GM12873 (cell line): ENCODE results near the gene MIEF1.
A peak's percentile ranks its signal among the peaks of the same experiment; 100 is the strongest.

ENCODE experiments used
- TF ChIP-seq, protein P1 (sequence below): IDR thresholded peaks from 2 replicates; pipeline ENCODE4 v1.5.1; 2012; ENCODE audit warnings: low read depth, mild to moderate bottlenecking, moderate library complexity, low read length, control low read depth; ENCODE audit not compliant: insufficient read depth; ENCODE audit errors: missing control alignments

The MIEF1 gene

DNA sequence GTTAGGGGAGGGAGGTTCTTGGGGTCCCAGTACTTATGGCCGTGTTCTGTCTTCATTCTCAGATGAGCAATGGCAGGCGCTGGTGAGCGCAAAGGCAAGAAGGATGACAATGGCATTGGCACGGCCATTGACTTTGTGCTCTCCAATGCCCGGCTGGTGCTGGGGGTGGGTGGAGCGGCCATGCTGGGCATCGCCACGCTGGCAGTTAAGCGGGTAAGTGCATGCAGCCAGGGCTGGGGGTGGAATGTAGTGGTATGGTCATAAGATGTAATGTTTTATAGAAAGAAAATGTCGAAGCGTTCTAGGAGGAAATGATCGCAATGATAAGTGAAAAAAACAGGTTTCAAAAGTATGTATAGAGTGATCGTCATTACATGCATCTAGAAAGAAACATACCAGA lies 9.1 kb downstream of the MIEF1 start:
- TF ChIP-seq, protein P1, sequence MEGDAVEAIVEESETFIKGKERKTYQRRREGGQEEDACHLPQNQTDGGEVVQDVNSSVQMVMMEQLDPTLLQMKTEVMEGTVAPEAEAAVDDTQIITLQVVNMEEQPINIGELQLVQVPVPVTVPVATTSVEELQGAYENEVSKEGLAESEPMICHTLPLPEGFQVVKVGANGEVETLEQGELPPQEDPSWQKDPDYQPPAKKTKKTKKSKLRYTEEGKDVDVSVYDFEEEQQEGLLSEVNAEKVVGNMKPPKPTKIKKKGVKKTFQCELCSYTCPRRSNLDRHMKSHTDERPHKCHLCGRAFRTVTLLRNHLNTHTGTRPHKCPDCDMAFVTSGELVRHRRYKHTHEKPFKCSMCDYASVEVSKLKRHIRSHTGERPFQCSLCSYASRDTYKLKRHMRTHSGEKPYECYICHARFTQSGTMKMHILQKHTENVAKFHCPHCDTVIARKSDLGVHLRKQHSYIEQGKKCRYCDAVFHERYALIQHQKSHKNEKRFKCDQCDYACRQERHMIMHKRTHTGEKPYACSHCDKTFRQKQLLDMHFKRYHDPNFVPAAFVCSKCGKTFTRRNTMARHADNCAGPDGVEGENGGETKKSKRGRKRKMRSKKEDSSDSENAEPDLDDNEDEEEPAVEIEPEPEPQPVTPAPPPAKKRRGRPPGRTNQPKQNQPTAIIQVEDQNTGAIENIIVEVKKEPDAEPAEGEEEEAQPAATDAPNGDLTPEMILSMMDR = no peak

DNA sequence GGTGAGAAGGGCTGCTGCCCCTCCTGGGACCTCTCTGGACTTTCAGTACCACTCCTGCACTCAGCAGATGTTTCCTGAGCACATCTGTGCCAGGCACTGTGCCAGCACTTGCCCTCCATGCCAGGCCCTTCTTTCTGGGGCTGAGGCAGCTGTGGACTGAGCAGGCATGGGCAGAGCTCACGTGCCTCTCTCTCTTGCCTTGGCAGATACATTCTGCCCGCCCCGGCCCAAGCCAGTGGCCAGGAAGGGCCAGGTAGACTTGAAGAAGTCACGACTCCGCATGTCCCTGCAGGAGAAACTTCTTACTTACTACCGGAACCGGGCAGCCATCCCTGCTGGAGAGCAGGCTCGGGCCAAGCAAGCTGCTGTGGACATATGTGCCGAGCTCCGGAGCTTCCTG lies 9.9 kb downstream of the MIEF1 start:
- TF ChIP-seq, protein P1 = no peak

DNA sequence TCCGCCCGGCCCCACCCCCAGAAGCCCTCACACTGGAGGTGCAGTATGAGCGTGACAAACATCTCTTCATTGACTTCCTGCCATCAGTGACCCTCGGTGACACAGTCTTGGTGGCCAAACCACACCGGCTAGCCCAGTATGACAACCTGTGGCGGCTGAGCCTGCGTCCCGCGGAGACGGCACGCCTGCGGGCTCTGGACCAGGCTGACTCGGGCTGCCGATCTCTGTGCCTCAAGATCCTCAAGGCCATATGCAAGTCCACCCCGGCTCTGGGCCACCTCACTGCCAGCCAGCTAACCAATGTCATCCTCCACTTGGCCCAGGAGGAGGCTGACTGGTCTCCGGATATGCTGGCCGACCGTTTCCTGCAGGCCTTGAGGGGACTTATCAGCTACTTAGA lies 11.7 kb downstream of the MIEF1 start:
- TF ChIP-seq, protein P1 = no peak

DNA sequence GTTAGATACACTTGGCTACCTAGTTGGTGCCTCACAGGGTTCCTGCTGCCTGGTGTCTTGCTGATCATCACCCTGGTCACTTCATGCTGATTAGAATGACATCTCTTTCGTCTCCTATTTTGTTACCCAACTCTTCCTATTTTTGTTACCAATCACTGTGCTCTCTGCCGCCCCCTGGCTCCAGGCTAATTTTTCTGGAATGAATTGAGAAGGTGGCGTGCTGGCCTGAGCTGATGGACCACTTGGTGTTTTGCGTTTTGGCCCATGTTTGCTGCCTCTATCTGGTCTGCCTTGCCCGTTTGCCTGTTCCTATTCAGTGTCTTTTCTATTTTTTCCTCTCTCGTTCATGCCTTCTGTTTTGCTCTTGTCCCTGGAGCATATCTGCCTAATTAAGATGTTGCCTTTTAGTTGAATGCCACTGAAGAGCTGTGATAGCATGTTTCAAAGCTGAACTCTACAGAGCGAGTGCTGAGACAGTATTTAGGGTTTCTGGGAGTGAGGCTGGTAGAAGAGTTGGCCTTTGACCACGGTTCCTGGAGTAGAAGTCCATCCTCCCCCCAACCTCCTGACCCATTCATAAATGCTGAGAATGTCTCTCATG lies 12.4 kb downstream of the MIEF1 start:
- TF ChIP-seq, protein P1 = peak; percentile 69

- TF ChIP-seq, protein P1 = no peak
Measured at GRCh38 chr22:39515266-39516050, 13.4 kb downstream of the MIEF1 start.

DNA sequence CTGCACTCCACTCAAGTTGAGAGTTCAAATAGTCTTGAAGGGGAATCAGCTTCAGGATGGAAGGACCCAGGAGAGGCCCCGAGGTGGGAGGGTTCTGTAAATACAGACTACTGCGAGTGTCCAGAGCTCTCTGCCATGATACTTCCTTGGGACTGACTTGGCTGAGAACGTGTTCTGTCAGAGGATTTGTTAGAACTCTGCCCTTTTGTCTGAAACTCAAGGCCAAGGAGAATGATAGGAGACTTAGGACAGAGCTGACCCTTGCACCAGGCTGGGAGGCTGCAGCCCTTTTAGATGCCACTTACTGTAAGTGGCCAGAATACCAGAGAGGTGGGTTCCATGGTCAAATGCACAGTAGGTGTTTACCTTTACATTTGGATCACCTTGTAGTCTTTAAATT lies 15.4 kb downstream of the MIEF1 start:
- TF ChIP-seq, protein P1 = no peak

GRCh38 chr22:39518144-39518786 lies 16.2 kb downstream of the MIEF1 start:
- TF ChIP-seq, protein P1 = no peak
